CD14-positive monocyte (primary cell): Measurements from ENCODE around the gene PKNOX2. TPM values are rescaled to one million over a fixed set of nuclear protein-coding genes. Genes with fewer than 3 reads are reported as not detected.
A peak's percentile ranks its signal among the peaks of the same experiment; 100 is the strongest.

Experiments used
- DNase-seq, 3 donors: peaks; one replicate each; pipeline ENCODE4 v3.0.0-alpha.2; 2011 to 2022
- H2AFZ ChIP-seq: 2 replicates; pipeline ENCODE4 v1.6.0; 2012; ENCODE audit warnings: mild to moderate bottlenecking, low read depth, low read length, inconsistent platforms; ENCODE audit not compliant: insufficient read depth, poor library complexity, severe bottlenecking
- H3K27ac ChIP-seq, 2 donors: 1 replicate in 1 of 2; 2 replicates in 1 of 2; pipeline ENCODE4 v1.5.1; 2012 to 2013; ENCODE audit warnings: low read length in 2 of 2, control low read depth in 1 of 2, inconsistent platforms in 1 of 2, low read depth in 1 of 2, mild to moderate bottlenecking in 1 of 2
- H3K27me3 ChIP-seq, 2 donors: one replicate each; pipeline versions ENCODE4 v1.6.0 to v1.6.1; 2011 to 2013; ENCODE audit warnings: low read length in 2 of 2; ENCODE audit not compliant: control insufficient read depth in 2 of 2, insufficient read depth in 2 of 2
- H3K36me3 ChIP-seq, 2 donors: replicated peaks in 1 of 2; 1 replicate in 1 of 2; 2 replicates in 1 of 2; pipeline versions ENCODE4 v1.5.1 to v1.6.1; 2012 to 2013; ENCODE audit warnings: low read length in 2 of 2, control low read depth in 1 of 2, inconsistent platforms in 1 of 2, mild to moderate bottlenecking in 1 of 2; ENCODE audit not compliant: insufficient read depth in 2 of 2, control insufficient read depth in 1 of 2
- H3K4me1 ChIP-seq, 2 donors: 1 replicate in 1 of 2; 2 replicates in 1 of 2; pipeline versions ENCODE4 v1.5.1 to v1.6.1; 2012 to 2013; ENCODE audit warnings: low read length in 2 of 2, control low read depth in 1 of 2, inconsistent platforms in 1 of 2, mild to moderate bottlenecking in 1 of 2, moderate library complexity in 1 of 2; ENCODE audit not compliant: insufficient read depth in 2 of 2, control insufficient read depth in 1 of 2
- H3K4me2 ChIP-seq: replicated peaks from 2 replicates; pipeline ENCODE3; 2012; ENCODE audit warnings: low read length, moderate library complexity, mild to moderate bottlenecking; ENCODE audit not compliant: poor library complexity, severe bottlenecking; ENCODE audit errors: extremely low read depth
- H3K4me3 ChIP-seq, 3 experiments: fragments of 200-600 bp in 1 of 3; sonication (generic) in 1 of 3; replicated peaks in 1 of 3; 1 replicate in 2 of 3; 2 replicates in 1 of 3; pipeline ENCODE4 v1.5.1; 2011 to 2013; ENCODE audit warnings: low read length in 3 of 3, mild to moderate bottlenecking in 3 of 3, control low read depth in 2 of 3, low read depth in 2 of 3, inconsistent platforms in 1 of 3, moderate library complexity in 1 of 3
- H3K79me2 ChIP-seq: 2 replicates; pipeline ENCODE4 v1.6.0; 2012; ENCODE audit warnings: mild to moderate bottlenecking, control low read depth, inconsistent platforms, low read length, moderate library complexity; ENCODE audit not compliant: insufficient read depth
- H3K9ac ChIP-seq: 2 replicates; pipeline ENCODE4 v1.6.0; 2017; ENCODE audit warnings: low read length, mild to moderate bottlenecking; ENCODE audit not compliant: insufficient read depth, poor library complexity, severe bottlenecking
- H3K9me3 ChIP-seq, 2 donors: replicated peaks in 1 of 2; 1 replicate in 1 of 2; 2 replicates in 1 of 2; pipeline versions ENCODE4 v1.5.1 to v1.6.1; 2012 to 2013; ENCODE audit warnings: low read length in 2 of 2, control low read depth in 1 of 2; ENCODE audit not compliant: control insufficient read depth in 1 of 2, insufficient read depth in 1 of 2
- H4K20me1 ChIP-seq: 2 replicates; pipeline ENCODE4 v1.6.0; 2012; ENCODE audit warnings: mild to moderate bottlenecking, low read length, control low read depth, moderate library complexity; ENCODE audit not compliant: insufficient read depth
- H3K27ac Mint-ChIP-seq, 7 donors: one replicate each; pipeline ENCODE4 v1.8.0; 2020; ENCODE audit warnings: mild to moderate bottlenecking in 7 of 7, mixed read lengths in 7 of 7, moderate library complexity in 6 of 7, inconsistent platforms in 2 of 7
- H3K27me3 Mint-ChIP-seq, 3 donors: one replicate each; pipeline ENCODE4 v1.8.0; 2021 to 2022; ENCODE audit warnings: low read depth in 3 of 3, mild to moderate bottlenecking in 3 of 3, mixed read lengths in 3 of 3, moderate library complexity in 3 of 3, inconsistent platforms in 1 of 3
- H3K36me3 Mint-ChIP-seq, 2 donors: one replicate each; pipeline ENCODE4 v1.8.0; 2020; ENCODE audit warnings: mixed read lengths in 2 of 2, inconsistent platforms in 1 of 2, mild to moderate bottlenecking in 1 of 2
- H3K4me1 Mint-ChIP-seq: one replicate; pipeline ENCODE4 v1.8.0; 2020; ENCODE audit warnings: mild to moderate bottlenecking, mixed read lengths
- H3K4me3 Mint-ChIP-seq, 2 donors: one replicate each; pipeline ENCODE4 v1.8.0; 2020; ENCODE audit warnings: mild to moderate bottlenecking in 2 of 2, mixed read lengths in 2 of 2, moderate library complexity in 1 of 2
- H3K9me3 Mint-ChIP-seq, 7 donors: one replicate each; pipeline ENCODE4 v1.8.0; 2020 to 2022; ENCODE audit warnings: mixed read lengths in 7 of 7, mild to moderate bottlenecking in 6 of 7, moderate library complexity in 6 of 7, inconsistent platforms in 2 of 7
- CTCF ChIP-seq: fragments of 200-600 bp; IDR thresholded peaks from one replicate; pipeline ENCODE4 v1.8.0; 2022; ENCODE audit warnings: antibody characterized with exemption, mild to moderate bottlenecking
- WGBS: methylation state at CpG from one replicate; pipeline ENCODE4 v1.1.5; 2013; ENCODE audit warnings: missing lambda C conversion rate; ENCODE audit not compliant: insufficient coverage; 5-methylcytosine and 5-hydroxymethylcytosine counted together
- intact Hi-C, 2 donors: fragments of 100-400 bp; cut with micrococcal nuclease; formaldehyde crosslinking; loops; one replicate each; pipeline versions ENCODE4 v1.15.0 to v1.15.1; 2023
- polyA plus RNA-seq, 3 donors: library from polyadenylated mRNA; depleted of rRNA in 1 of 3; unstranded in 2 of 3; stranded (reverse) in 1 of 3; fragments of 300-500 nt in 2 of 3; fragments of >200 nt in 1 of 3; fragmentation: Illumina TruSeq in 2 of 3; gene quantifications; 1 replicate in 2 of 3; 2 replicates in 1 of 3; pipeline ENCODE4 v1.2.3, GENCODE V29; 2012 to 2021

The PKNOX2 gene
- polyA plus RNA-seq, 3 donors, result not detected

- Mint-ChIP-seq H3K27ac (peak overlapping the region in 1 of 7 donors; percentile 14), H3K4me3 (no peak overlapping the region), H3K36me3 (no peaks in the 10 kb centered on the region), H3K27me3 (peaks cover 18 to 23% (median 22%) of the 10 kb centered on the region in 3 donors), H3K9me3 (peaks cover 0 to 1% (median 0%) of the 10 kb centered on the region in 7 donors), H3K4me1 (no peaks in the 10 kb centered on the region)
- DNase-seq, result no peak
- Histone ChIP-seq H3K79me2 (no peaks in the 10 kb centered on the region), H3K27me3 (peaks cover 4 to 6% of the 10 kb centered on the region in 2 donors), H3K36me3 (no peaks in the 10 kb centered on the region), H4K20me1 (no peaks in the 10 kb centered on the region), H3K4me1 (no peaks in the 10 kb centered on the region), H3K4me2 (no peak overlapping the region), H3K9ac (no peak overlapping the region), H3K27ac (no peak overlapping the region), H3K9me3 (no peaks in the 10 kb centered on the region), H3K4me3 (no peak overlapping the region), H2AFZ (no peak overlapping the region)
- intact Hi-C loops, result no loop called here
- 100% methylated on average over 2 of the region's 5 CpGs for WGBS
- TF ChIP-seq CTCF, result no peak
Observed at GRCh38 chr11:125268611-125269010, 104.1 kb downstream of the PKNOX2 start.

- TF ChIP-seq CTCF, result no peak
- Histone ChIP-seq H3K79me2 (no peaks in the 10 kb centered on the region), H2AFZ (no peak overlapping the region), H3K4me3 (no peak overlapping the region), H3K36me3 (no peaks in the 10 kb centered on the region), H3K27me3 (no peaks in the 10 kb centered on the region), H3K4me2 (no peak overlapping the region), H4K20me1 (no peaks in the 10 kb centered on the region), H3K4me1 (no peaks in the 10 kb centered on the region), H3K9me3 (no peaks in the 10 kb centered on the region), H3K9ac (no peak overlapping the region), H3K27ac (no peak overlapping the region)
- H3K27me3 Mint-ChIP-seq, result peaks cover 8 to 14% (median 11%) of the 10 kb centered on the region in 3 donors
- H3K27ac Mint-ChIP-seq, result no peak overlapping the region
- no peak for DNase-seq
- intact Hi-C loops, result no loop called here
- H3K4me1 Mint-ChIP-seq, result no peaks in the 10 kb centered on the region
- H3K9me3 Mint-ChIP-seq, result peaks cover 0 to 1% (median 0%) of the 10 kb centered on the region in 7 donors
- WGBS, result 100% methylated on average over 1 of the region's 3 CpGs
- no peaks in the 10 kb centered on the region for H3K36me3 Mint-ChIP-seq
- H3K4me3 Mint-ChIP-seq, result no peak overlapping the region
Observed at GRCh38 chr11:125270106-125270505, 105.6 kb downstream of the PKNOX2 start.
